Cardiac fibroblast (primary cell): ENCODE results near the gene ETNK2.

Experiments
- DNase-seq, 2 donors: peaks; one replicate each; pipeline versions ENCODE4 v3.0.0 to v3.0.0-alpha.2; 2010; ENCODE audit warnings: low read depth in 2 of 2
- H3K4me3 ChIP-seq, 2 donors: replicated peaks in 1 of 2; 1 replicate in 1 of 2; 2 replicates in 1 of 2; pipeline ENCODE4 v1.5.1; 2011; ENCODE audit warnings: low read depth in 2 of 2, low read length in 2 of 2, mild to moderate bottlenecking in 2 of 2, moderate library complexity in 1 of 2
- CTCF ChIP-seq: IDR thresholded peaks from one replicate; pipeline ENCODE4 v1.5.1; 2011; ENCODE audit warnings: low read depth, mild to moderate bottlenecking, low read length, inconsistent platforms

Gene ETNK2

GRCh38 chr1:204154568-204155255, 2.9 kb upstream of the ETNK2 start:
- TF ChIP-seq CTCF = no peak
- H3K4me3 ChIP-seq = no peak overlapping the region

DNA sequence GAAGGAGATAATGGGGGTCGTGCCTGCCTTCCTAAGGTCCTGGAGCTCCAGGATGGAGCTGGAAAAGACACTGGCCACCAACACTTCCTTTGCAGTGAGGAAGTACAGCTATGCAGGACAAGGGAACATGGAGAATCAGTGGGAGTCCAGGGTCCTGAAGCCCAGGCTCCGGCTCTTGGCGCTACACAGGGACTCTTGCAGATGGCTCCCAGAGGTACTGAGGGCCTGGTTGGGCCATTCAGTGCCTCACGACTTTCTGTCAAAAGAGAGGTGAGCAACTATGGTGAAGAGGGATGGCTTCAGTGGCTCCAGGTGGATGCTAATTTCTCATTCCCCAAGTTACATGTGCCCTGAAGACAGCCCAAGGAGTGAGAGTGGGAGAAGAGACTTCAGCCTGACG, 1.8 kb upstream of the ETNK2 start:
- no peak for TF ChIP-seq CTCF
- H3K4me3 ChIP-seq = no peak overlapping the region
- DNase-seq = no peak

More at GRCh38 chr1:204154568-204155255, 2.9 kb upstream of the ETNK2 start:
- DNase-seq = no peak

DNA sequence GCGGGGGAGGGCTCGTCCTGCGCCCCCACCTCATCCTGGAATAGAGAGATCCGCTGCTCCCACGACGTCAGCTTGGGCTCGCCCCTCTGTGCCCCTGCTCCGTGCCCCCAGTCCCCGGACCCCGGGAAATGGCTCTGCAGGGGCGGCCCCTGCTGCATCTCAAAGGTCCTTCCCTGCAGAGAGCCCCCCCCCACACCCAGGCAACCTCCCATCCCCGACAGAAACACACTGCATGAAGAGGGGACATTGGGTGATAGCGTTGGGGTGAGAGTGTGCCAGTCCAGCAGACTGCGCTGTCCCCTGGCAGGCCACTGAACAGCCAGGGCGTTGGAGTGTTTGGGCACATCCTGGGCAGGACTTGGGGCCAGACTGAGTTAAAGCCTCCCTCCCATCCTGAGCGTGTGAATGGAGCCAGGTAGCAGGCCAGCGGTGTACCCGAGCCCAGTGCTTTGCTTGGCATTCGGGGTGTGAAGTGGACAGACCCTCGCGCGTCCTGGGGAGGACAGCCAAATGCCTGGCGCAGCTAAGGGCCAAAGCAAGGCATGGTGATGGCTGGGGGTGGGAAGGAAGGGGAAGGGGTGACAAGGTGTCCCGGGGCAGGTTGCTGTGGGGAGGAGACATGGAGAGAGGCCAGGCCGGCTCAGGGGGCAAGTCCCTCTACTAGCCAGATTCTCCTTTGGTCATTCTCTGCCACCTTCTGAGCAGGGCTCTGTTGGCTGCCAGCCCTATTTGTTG, 633 bp upstream of the ETNK2 start:
- no peak for DNase-seq
- H3K4me3 ChIP-seq = peak overlapping the region; percentile 57
- no peak for TF ChIP-seq CTCF

DNA sequence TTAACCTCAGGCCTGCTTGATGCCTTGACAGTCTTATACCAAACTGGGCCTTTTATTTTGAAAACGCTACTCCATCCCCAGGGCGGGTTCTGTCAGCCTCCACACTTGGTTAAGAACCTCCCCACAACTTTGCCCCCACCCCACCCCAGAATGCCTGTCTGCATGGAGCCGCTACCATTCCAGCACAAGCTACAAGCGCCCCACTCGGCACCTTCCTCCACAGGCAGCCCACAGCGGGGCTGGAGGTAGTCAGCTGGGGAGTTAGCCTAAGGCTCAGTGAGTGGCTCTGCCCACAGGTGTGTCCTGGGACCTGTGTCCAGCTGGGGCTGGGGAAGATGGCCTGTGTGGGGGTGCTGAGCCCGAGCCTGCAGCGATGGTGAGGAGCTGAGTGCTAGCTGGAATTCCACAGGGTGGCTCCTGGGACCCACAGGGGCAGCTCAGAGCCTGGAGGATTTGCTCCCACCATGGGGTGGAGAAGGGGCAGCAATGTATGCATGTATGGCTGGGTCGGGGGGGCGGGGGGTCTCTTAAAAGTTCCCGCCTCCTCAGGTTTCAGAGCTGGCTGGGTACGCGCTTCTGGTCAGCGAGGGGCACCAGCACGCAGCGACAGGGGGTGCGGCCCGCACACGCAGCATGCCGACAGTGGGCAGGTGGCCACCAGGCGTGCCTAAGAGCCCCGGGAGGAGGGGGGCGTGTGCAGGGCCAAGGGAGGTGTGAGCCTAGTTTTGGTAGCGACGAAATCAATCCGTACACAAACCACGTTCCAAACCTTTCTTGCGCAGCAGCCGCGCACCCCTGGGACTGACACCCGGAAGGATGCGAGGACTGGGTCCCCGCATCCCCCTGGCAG, 917 bp downstream of the ETNK2 start:
- DNase-seq = no peak
- no peak for TF ChIP-seq CTCF
- H3K4me3 ChIP-seq = peak overlapping the region; percentile 51 to 57

DNA sequence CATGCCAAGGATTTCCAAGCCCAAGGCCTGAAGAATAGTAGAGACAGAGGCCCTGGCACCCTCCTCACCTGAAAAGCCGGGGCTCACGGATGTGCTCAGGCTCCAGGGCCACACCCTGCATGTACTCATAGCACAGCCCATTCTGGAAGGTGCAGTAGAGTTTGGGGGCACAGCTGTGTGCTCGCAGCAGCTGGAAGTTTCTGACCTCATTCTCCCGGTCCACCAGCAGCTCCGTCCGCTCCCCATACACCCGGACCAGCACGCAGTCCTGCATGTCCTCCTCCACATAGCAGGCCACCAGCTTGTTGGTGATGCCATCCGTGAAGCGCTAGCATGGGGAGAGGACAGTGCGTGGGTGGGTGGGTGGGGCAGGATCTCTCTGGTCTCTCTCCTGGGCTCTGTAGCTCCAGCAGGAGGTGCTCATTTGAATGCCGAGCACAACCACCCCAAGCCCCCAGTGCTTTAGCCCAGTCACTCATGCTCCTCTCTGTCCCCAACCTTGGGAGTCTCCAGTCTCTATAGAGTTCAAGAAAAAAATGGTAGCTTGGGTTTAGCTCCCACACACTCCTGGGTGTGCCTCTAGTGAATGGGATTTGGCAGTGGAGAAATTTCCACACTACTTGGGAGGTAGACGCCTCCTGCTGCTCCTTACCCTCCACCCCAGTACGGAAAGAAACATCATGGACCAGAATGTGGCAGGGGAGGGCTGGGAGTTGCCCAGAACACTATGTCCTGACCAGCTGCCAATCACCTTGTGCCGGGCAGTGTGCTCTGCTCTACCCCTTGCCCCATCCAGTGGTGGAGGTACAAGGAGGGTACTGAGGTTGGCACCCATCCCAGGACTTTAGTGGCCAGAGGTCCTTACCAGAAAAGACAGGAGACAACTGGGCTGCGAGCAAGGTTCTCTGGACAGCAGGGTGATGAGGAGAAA, 1.9 kb downstream of the ETNK2 start:
- no peak for DNase-seq
- TF ChIP-seq CTCF = no peak
- no peak overlapping the region for H3K4me3 ChIP-seq

DNA sequence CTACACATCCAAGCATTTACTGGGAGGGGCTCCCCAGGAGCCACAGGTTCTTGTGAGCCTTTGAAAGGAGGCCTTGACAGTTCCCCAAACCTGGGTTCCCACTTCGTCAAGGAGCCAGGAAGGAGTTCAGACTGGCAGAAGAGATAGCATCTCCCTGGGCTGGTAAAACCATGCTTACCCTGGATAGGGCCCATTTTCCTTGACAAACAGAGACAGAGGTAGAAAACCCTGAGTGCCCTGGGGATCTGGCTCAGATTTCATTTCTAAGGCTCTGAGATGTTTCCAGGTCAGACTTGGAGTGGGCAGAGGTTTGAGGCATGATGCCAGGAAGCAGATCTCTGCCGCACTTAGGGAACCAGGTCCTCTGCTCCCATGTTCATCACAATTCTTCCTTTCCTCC, 2.7 kb downstream of the ETNK2 start:
- no peak for TF ChIP-seq CTCF
- H3K4me3 ChIP-seq = no peak overlapping the region
- DNase-seq = no peak
